ENCODE measurements around the gene PDLIM5. TPM values are rescaled to one million over a fixed set of nuclear protein-coding genes. Genes with fewer than 3 reads are reported as not detected.

Gene PDLIM5
- total RNA-seq, 2 donors from 2014 or later, result 115 to 228 TPM

GRCh38 chr4:94408549-94409374 is 43.0 kb upstream of the PDLIM5 start:
- no peak for DNase-seq (ENCODE audit: low spot score)
- intact Hi-C loops (cut with DNase I), result loop anchor here (5.0 to 10.0 kb wide), 2 partner anchors 189 to 326 kb away; no protein-coding TSS in a partner anchor
- Histone ChIP-seq H3K9me3 (no peaks in the 10 kb centered on the region), H3K36me3 (no peaks in the 10 kb centered on the region), H3K27ac (no peak overlapping the region), H3K27me3 (replicated peaks; ENCODE audit: insufficient read depth) (no peaks in the 10 kb centered on the region), H3K4me1 (replicated peaks) (no peaks in the 10 kb centered on the region), H3K4me3 (no peak overlapping the region)
- TF ChIP-seq POLR2A (IDR thresholded peaks at IDR 0.05) (no peak), POLR2AphosphoS5 (IDR thresholded peaks at IDR 0.05) (no peak), CTCF (IDR thresholded peaks at IDR 0.05) (no peak)
- 86% methylated on average over 5 of the region's 5 CpGs for WGBS

- no peaks in the 10 kb centered on the region for H3K9me3 ChIP-seq
- TF ChIP-seq POLR2A (IDR thresholded peaks at IDR 0.05) (no peak), CTCF (IDR thresholded peaks at IDR 0.05) (no peak), POLR2AphosphoS5 (IDR thresholded peaks at IDR 0.05) (no peak)
- no peak overlapping the region for H3K27ac ChIP-seq
- WGBS, result 90% methylated on average over 1 of the region's 1 CpG
- H3K27me3 ChIP-seq (replicated peaks; ENCODE audit: insufficient read depth), result no peaks in the 10 kb centered on the region
- no peak overlapping the region for H3K4me3 ChIP-seq
- DNase-seq (ENCODE audit: low spot score), result no peak
- H3K36me3 ChIP-seq, result no peaks in the 10 kb centered on the region
- H3K4me1 ChIP-seq (replicated peaks), result no peaks in the 10 kb centered on the region
- intact Hi-C loops (cut with DNase I), result loop anchor here (5.0 to 10.0 kb wide), 2 partner anchors 188 to 325 kb away; no protein-coding TSS in a partner anchor
These were observed 42.4 kb upstream of the PDLIM5 start for GRCh38 chr4:94409375-94409679.

- Histone ChIP-seq H3K4me3 (no peak overlapping the region), H3K4me1 (replicated peaks) (no peaks in the 10 kb centered on the region), H3K9me3 (no peaks in the 10 kb centered on the region), H3K36me3 (no peaks in the 10 kb centered on the region), H3K27me3 (replicated peaks; ENCODE audit: insufficient read depth) (no peaks in the 10 kb centered on the region), H3K27ac (no peak overlapping the region)
- no peak for TF ChIP-seq CTCF (IDR thresholded peaks at IDR 0.05)
- TF ChIP-seq POLR2A (IDR thresholded peaks at IDR 0.05), result no peak
- TF ChIP-seq POLR2AphosphoS5 (IDR thresholded peaks at IDR 0.05), result no peak
- DNase-seq (ENCODE audit: low spot score), result no peak
- intact Hi-C loops (cut with DNase I), result loop anchor here (2.0 to 10.0 kb wide), 3 partner anchors 41 to 325 kb away; partner anchors contain the start of gene PDLIM5
These were observed 41.8 kb upstream of the PDLIM5 start for GRCh38 chr4:94409962-94410361.

GRCh38 chr4:94410678-94411206 is 41.0 kb upstream of the PDLIM5 start:
- DNase-seq (ENCODE audit: low spot score), result peak; percentile 26
- WGBS, result 70% methylated on average over 10 of the region's 10 CpGs
- intact Hi-C loops (cut with DNase I), result loop anchor here (2.0 kb wide), 1 partner anchor 40 kb away; the partner anchor contains the start of gene PDLIM5
- H3K36me3 ChIP-seq, result no peaks in the 10 kb centered on the region
- no peaks in the 10 kb centered on the region for H3K9me3 ChIP-seq
- peak overlapping the region in 1 of 2 donors; percentile 46 for H3K27ac ChIP-seq
- H3K4me3 ChIP-seq, result no peak overlapping the region
- no peaks in the 10 kb centered on the region for H3K4me1 ChIP-seq (replicated peaks)
- TF ChIP-seq POLR2AphosphoS5 (IDR thresholded peaks at IDR 0.05), result peak; percentile 62
- TF ChIP-seq POLR2A (IDR thresholded peaks at IDR 0.05), result no peak
- no peaks in the 10 kb centered on the region for H3K27me3 ChIP-seq (replicated peaks; ENCODE audit: insufficient read depth)

- intact Hi-C loops (cut with DNase I), result loop anchor here (2.0 kb wide), 1 partner anchor 40 kb away; the partner anchor contains the start of gene PDLIM5
- H3K4me3 ChIP-seq, result no peak overlapping the region
- H3K36me3 ChIP-seq, result no peaks in the 10 kb centered on the region
- DNase-seq (ENCODE audit: low spot score), result no peak
- H3K27ac ChIP-seq, result no peak overlapping the region
- no peaks in the 10 kb centered on the region for H3K4me1 ChIP-seq (replicated peaks)
- H3K9me3 ChIP-seq, result no peaks in the 10 kb centered on the region
- H3K27me3 ChIP-seq (replicated peaks; ENCODE audit: insufficient read depth), result no peaks in the 10 kb centered on the region
- TF ChIP-seq POLR2A (IDR thresholded peaks at IDR 0.05) (no peak), POLR2AphosphoS5 (IDR thresholded peaks at IDR 0.05) (no peak), CTCF (IDR thresholded peaks at IDR 0.05) (no peak)
These were observed 40.4 kb upstream of the PDLIM5 start for GRCh38 chr4:94411296-94411695.

All from prostate gland (tissue), 2 donors.